IPS DF 6.9 (cell line): ENCODE results near the gene MTCL1.

ENCODE experiments used
- DNase-seq: peaks from one replicate; pipeline ENCODE4 v3.0.0-alpha.2; 2013; ENCODE audit warnings: low read depth, low spot score
- H3K27ac ChIP-seq: one replicate; pipeline ENCODE4 v1.5.1; 2013; ENCODE audit warnings: low read length, control low read depth
- H3K27me3 ChIP-seq: 2 replicates; pipeline ENCODE4 v1.6.1; 2013; ENCODE audit warnings: mild to moderate bottlenecking, low read length; ENCODE audit not compliant: control insufficient read depth, insufficient read depth
- H3K36me3 ChIP-seq: 2 replicates; pipeline ENCODE4 v1.6.1; 2013; ENCODE audit warnings: low read length; ENCODE audit not compliant: control insufficient read depth, insufficient read depth
- H3K4me1 ChIP-seq: 2 replicates; pipeline ENCODE4 v1.6.1; 2013; ENCODE audit warnings: low read length; ENCODE audit not compliant: control insufficient read depth, insufficient read depth
- H3K4me3 ChIP-seq: 2 replicates; pipeline ENCODE4 v1.5.1; 2013; ENCODE audit warnings: mild to moderate bottlenecking, low read length
- H3K9me3 ChIP-seq: 2 replicates; pipeline ENCODE4 v1.6.1; 2013; ENCODE audit warnings: low read length, inconsistent platforms; ENCODE audit not compliant: control insufficient read depth, insufficient read depth
- WGBS: extraction: QIAGEN DNeasy Blood & Tissue Kit; methylation state at CpG from one replicate; pipeline ENCODE4 v1.1.7; 2013; ENCODE audit warnings: mixed read lengths, missing lambda C conversion rate; ENCODE audit not compliant: insufficient read length, insufficient coverage; 5-methylcytosine and 5-hydroxymethylcytosine counted together

The MTCL1 gene

GRCh38 chr18:8744038-8744437, 38.7 kb downstream of the MTCL1 start:
- Histone ChIP-seq H3K27me3 (no peaks in the 10 kb centered on the region), H3K27ac (no peak overlapping the region), H3K4me1 (0 out of 2 replicates have a peak, but pooled peaks cover 1% of the 10 kb centered on the region), H3K36me3 (peaks cover 6% of the 10 kb centered on the region), H3K9me3 (no peaks in the 10 kb centered on the region), H3K4me3 (no peak overlapping the region)
- no CpG with 5 or more reads among the region's 7 CpGs for WGBS
- no peak for DNase-seq

DNA sequence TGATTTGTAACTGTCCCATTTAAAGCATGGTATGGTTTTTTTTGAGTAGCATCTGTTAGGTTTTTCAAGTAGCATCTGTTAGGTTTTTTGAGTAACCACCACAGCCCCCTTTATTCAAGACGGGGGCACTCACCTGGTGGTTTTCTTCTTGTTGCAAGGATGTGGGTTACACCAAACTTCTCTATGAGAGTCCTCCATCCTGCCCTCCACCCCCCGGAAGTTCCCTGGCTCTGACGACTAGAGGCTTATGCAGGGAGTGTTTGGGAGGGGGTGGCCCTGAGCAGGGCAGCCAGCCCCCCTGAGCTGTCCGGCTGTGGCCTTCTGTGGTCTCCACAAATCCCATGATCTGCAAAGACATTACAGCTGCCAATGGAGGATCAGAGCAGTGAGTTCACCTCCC, 39.3 kb downstream of the MTCL1 start:
- Histone ChIP-seq H3K27me3 (no peaks in the 10 kb centered on the region), H3K27ac (no peak overlapping the region), H3K36me3 (peaks cover 6% of the 10 kb centered on the region), H3K9me3 (no peaks in the 10 kb centered on the region), H3K4me3 (no peak overlapping the region), H3K4me1 (no peaks in the 10 kb centered on the region)
- no CpG with 5 or more reads among the region's 4 CpGs for WGBS
- DNase-seq = no peak

GRCh38 chr18:8745355-8746014, 40.1 kb downstream of the MTCL1 start:
- Histone ChIP-seq H3K36me3 (peaks cover 6% of the 10 kb centered on the region), H3K4me1 (no peaks in the 10 kb centered on the region), H3K27ac (no peak overlapping the region), H3K27me3 (no peaks in the 10 kb centered on the region), H3K9me3 (no peaks in the 10 kb centered on the region), H3K4me3 (no peak overlapping the region)
- no CpG with 5 or more reads among the region's 15 CpGs for WGBS
- DNase-seq = no peak

DNA sequence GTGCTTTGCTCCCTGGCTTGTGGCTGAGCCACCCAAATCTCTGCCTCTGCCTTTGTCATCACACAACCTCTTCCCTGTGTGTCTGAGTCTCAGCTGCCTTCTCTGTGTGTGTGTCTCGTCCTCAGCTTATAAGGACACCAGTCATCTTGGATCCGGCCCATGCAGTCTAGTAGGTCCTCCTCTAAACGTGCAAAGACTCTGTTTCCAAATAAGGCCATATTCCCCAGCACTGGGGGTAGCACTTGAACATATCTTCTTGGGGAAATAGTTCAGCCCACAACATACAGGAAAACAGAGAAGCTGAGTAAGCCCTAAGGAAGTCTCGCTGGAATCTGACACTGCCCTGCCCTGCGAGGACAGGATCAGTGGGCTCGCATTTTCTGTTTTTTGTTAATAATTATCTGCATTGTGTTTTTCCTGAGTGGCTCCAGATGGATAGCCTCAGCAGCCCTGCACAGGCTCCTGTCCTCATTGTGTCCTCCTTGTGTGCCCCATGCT, 42.1 kb downstream of the MTCL1 start:
- no peak overlapping the region for H3K27ac ChIP-seq
- H3K4me1 ChIP-seq = 0 out of 2 replicates have a peak, but pooled peaks cover 1% of the 10 kb centered on the region

GRCh38 chr18:8749492-8749891, 44.1 kb downstream of the MTCL1 start:
- Histone ChIP-seq H3K36me3 (peaks cover 6% of the 10 kb centered on the region), H3K27ac (no peak overlapping the region)

More for the DNA sequence above, 42.1 kb downstream of the MTCL1 start:
- DNase-seq = no peak
- no peaks in the 10 kb centered on the region for H3K27me3 ChIP-seq
- no peaks in the 10 kb centered on the region for H3K9me3 ChIP-seq
- no peak overlapping the region for H3K4me3 ChIP-seq
- peaks cover 6% of the 10 kb centered on the region for H3K36me3 ChIP-seq
- no CpG with 5 or more reads among the region's 6 CpGs for WGBS

GRCh38 chr18:8750954-8751415, 45.6 kb downstream of the MTCL1 start:
- Histone ChIP-seq H3K4me1 (0 out of 2 replicates have a peak, but pooled peaks cover 1% of the 10 kb centered on the region), H3K27ac (no peak overlapping the region), H3K4me3 (no peak overlapping the region), H3K27me3 (no peaks in the 10 kb centered on the region), H3K9me3 (no peaks in the 10 kb centered on the region), H3K36me3 (peaks cover 8% of the 10 kb centered on the region)
- no CpG with 5 or more reads among the region's 8 CpGs for WGBS
- no peak for DNase-seq

More at GRCh38 chr18:8749492-8749891, 44.1 kb downstream of the MTCL1 start:
- no peaks in the 10 kb centered on the region for H3K9me3 ChIP-seq
- H3K4me1 ChIP-seq = 0 out of 2 replicates have a peak, but pooled peaks cover 1% of the 10 kb centered on the region
- H3K4me3 ChIP-seq = no peak overlapping the region
- DNase-seq = no peak
- WGBS = no CpG with 5 or more reads among the region's 6 CpGs
- no peaks in the 10 kb centered on the region for H3K27me3 ChIP-seq

DNA sequence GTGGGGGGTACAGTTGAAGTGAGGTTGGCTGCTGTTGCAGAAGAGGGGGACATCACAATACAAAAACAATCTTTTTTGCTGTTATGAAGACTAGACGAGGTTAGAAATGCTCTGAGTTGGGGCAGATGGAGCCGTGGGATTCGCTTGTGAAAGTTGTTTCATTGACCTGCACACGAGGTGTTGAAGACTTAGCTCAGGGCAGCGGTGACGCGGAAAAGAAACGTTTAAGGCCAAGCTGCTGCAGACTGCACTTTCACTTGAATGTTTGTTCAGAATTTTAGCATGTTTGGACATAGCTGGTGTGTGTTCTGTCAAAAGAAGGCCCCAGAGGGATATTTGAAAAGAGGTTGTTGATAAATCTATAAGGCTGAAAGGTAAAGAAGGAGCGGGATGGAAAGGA, 46.3 kb downstream of the MTCL1 start:
- WGBS = no CpG with 5 or more reads among the region's 9 CpGs
- no peaks in the 10 kb centered on the region for H3K9me3 ChIP-seq
- no peak overlapping the region for H3K4me3 ChIP-seq
- 0 out of 2 replicates have a peak, but pooled peaks cover 1% of the 10 kb centered on the region for H3K4me1 ChIP-seq
- no peak for DNase-seq
- no peak overlapping the region for H3K27ac ChIP-seq
- no peaks in the 10 kb centered on the region for H3K27me3 ChIP-seq
- H3K36me3 ChIP-seq = peaks cover 8% of the 10 kb centered on the region

GRCh38 chr18:8752329-8752728, 47.0 kb downstream of the MTCL1 start:
- no CpG with 5 or more reads among the region's 1 CpG for WGBS
- no peaks in the 10 kb centered on the region for H3K27me3 ChIP-seq
- peaks cover 3% of the 10 kb centered on the region for H3K36me3 ChIP-seq
- no peaks in the 10 kb centered on the region; the same call in 1 of the 2 replicates for H3K9me3 ChIP-seq
- no peak overlapping the region for H3K4me3 ChIP-seq
- no peak overlapping the region for H3K27ac ChIP-seq
- 0 out of 2 replicates have a peak, but pooled peaks cover 1% of the 10 kb centered on the region for H3K4me1 ChIP-seq
- DNase-seq = no peak

GRCh38 chr18:8754995-8755960, 49.9 kb downstream of the MTCL1 start:
- Histone ChIP-seq H3K9me3 (no peaks in the 10 kb centered on the region; the same call in 1 of the 2 replicates), H3K27me3 (no peaks in the 10 kb centered on the region), H3K36me3 (peaks cover 2% of the 10 kb centered on the region; the same call in 1 of the 2 replicates), H3K4me3 (no peak overlapping the region), H3K4me1 (0 out of 2 replicates have a peak, but pooled peaks cover 1% of the 10 kb centered on the region), H3K27ac (no peak overlapping the region)
- no peak for DNase-seq
- WGBS = no CpG with 5 or more reads among the region's 20 CpGs

DNA sequence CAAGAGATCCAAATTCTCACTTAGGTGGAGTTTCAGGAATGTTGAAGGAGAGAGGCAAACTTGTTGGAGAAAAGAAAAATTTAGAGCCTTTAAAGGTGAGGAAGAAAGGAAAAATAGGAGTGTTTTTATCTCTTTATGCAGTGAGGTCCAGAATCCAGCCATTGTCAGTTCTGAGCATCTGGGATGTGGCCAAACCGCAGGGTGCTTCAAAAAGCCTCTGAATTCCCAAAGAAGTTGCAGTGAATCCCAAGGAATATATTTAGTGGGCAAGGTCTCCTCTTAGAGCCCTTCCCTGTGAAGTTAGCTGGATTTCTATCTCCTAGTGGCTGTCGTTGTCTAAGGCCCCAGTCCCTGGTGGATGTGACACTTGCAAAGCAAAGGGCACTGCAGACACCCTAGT, 51.2 kb downstream of the MTCL1 start:
- peaks cover 2% of the 10 kb centered on the region; the same call in 1 of the 2 replicates for H3K36me3 ChIP-seq
- no peaks in the 10 kb centered on the region for H3K27me3 ChIP-seq
- no peak overlapping the region for H3K27ac ChIP-seq
- no peak overlapping the region for H3K4me3 ChIP-seq
- DNase-seq = no peak
- H3K9me3 ChIP-seq = no peaks in the 10 kb centered on the region; the same call in 1 of the 2 replicates
- 0 out of 2 replicates have a peak, but pooled peaks cover 1% of the 10 kb centered on the region for H3K4me1 ChIP-seq
- no CpG with 5 or more reads among the region's 2 CpGs for WGBS
